Activated T-cell treated with anti-CD3 and anti-CD28 coated beads, Interleukin-2, amount 50 U/mL, for 1 hour (primary cell): ENCODE results near the gene TAF11L14.

Experiments used
- DNase-seq: peaks from one replicate; pipeline ENCODE4 v3.0.0-alpha.2; 2020

The TAF11L14 gene

DNA sequence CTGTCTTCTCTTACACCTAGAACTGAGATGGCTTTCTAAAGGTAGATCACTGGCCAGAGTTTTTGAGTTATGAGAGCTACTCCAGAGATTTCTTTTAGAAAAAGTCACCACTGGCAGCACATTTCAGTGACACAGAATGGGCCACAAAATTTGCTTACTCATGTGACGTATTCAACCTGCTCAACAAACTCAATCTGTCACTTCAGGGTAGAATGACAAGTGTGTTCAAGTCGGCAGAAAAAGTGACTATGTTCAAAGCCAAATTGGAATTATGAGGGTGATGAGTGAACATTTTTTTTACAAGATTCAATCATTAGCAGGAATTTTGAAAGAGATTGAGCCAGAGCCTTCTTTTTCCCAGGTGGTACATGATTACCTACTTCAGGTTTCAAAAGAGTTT is 46.5 kb downstream of the TAF11L14 start:
- DNase-seq: no peak
